NCI-H128 (cell line): ENCODE measurements around the gene LSS.
"Not testable (repeated sequence)": the region's sequence is repeated elsewhere in the genome, so short reads cannot be mapped to it uniquely, and the experiment has no call there.

ENCODE experiments used
- DNase-seq: peaks from one replicate; lab custom pipeline; 2025; ENCODE audit not compliant: unreplicated experiment; lab: John Stamatoyannopoulos, UW

LSS gene

GRCh38 chr21:46188226-46189212 lies 40.1 kb downstream of the LSS start:
- no peak for DNase-seq

- no peak for DNase-seq
These were observed 40.8 kb downstream of the LSS start for GRCh38 chr21:46187814-46188213.

- DNase-seq = no peak
These were observed 41.3 kb downstream of the LSS start for GRCh38 chr21:46187261-46187660.

GRCh38 chr21:46185716-46186115 lies 42.9 kb downstream of the LSS start:
- DNase-seq = no peak

- no peak for DNase-seq
These were observed 43.7 kb downstream of the LSS start for GRCh38 chr21:46184625-46185555.

GRCh38 chr21:46183910-46184624 lies 44.5 kb downstream of the LSS start, which contains the start of gene SPATC1L:
SPATC1L (minus strand) TSS chr21:46184459; CDS start chr21:46182816, 1,643 bp downstream.
- no peak for DNase-seq

GRCh38 chr21:46183337-46183909 lies 45.2 kb downstream of the LSS start:
- not testable (repeated sequence) for DNase-seq

- DNase-seq = no peak
These were observed 45.8 kb downstream of the LSS start for GRCh38 chr21:46182548-46183336.

- DNase-seq = no peak
These were observed 46.5 kb downstream of the LSS start for GRCh38 chr21:46181953-46182547.

- DNase-seq = no peak
These were observed 47.1 kb downstream of the LSS start for GRCh38 chr21:46181436-46181835.

- DNase-seq = no peak
These were observed 47.7 kb downstream of the LSS start for GRCh38 chr21:46180778-46181391.

GRCh38 chr21:46180079-46180722 lies 48.4 kb downstream of the LSS start:
- no peak for DNase-seq

- DNase-seq = no peak
These were observed 48.9 kb downstream of the LSS start for GRCh38 chr21:46179708-46180078.

- DNase-seq = no peak
These were observed 49.6 kb downstream of the LSS start for GRCh38 chr21:46178961-46179360.

- DNase-seq = not testable (repeated sequence)
These were observed 52.0 kb downstream of the LSS start for GRCh38 chr21:46176443-46177129.

- DNase-seq = no peak
These were observed 55.0 kb downstream of the LSS start for GRCh38 chr21:46173573-46173972.

GRCh38 chr21:46172863-46173528 lies 55.6 kb downstream of the LSS start:
- DNase-seq = no peak
